ENCODE data around the gene MSH3.

Gene MSH3

DNA sequence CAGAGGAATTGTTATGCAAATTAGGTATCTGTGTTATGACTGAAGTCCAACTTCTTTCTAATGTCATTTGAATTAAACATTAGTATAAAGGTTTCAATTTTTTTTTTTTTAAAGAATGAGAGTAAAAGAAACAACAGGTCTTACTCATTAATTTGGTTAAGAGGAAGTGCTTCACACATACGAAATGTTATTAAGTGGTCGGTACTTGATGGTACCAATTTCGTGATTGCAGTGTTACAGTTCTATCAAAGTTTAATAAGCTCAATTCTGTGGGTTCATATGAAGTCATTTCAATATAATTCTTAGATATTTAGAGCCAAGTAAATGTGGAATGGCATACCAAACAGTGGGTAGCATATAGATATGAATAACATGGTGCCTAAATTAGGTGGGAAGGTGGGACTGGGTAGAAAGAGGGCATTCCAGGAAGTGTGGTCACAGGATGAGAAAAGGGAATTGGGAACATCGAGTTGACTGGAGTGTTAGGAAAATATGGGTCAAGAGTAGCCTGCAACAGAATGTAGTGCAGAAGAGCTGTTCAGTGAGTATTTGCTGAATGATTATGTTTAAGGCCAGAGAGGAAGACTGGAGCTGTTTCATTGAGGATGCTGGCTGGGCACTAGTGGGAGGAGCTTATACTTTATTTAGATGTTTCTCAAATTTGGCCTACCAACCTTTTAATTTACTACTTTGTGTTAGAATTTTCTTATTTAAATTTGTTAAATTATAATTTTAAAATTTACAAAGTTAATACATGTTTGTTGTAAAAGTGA lies 34.4 kb downstream of the MSH3 start:
- in situ Hi-C loops (cut with MboI; ENCODE audit: low pct_unique_long_range_greater_than_20kb, low sequenced_read_pairs, unreplicated experiment), result loop anchor here (25.0 kb wide), 1 partner anchor 498 kb away; no protein-coding TSS in a partner anchor
- no peak for DNase-seq (ENCODE audit: low spot score)
- TF ChIP-seq, protein P1, sequence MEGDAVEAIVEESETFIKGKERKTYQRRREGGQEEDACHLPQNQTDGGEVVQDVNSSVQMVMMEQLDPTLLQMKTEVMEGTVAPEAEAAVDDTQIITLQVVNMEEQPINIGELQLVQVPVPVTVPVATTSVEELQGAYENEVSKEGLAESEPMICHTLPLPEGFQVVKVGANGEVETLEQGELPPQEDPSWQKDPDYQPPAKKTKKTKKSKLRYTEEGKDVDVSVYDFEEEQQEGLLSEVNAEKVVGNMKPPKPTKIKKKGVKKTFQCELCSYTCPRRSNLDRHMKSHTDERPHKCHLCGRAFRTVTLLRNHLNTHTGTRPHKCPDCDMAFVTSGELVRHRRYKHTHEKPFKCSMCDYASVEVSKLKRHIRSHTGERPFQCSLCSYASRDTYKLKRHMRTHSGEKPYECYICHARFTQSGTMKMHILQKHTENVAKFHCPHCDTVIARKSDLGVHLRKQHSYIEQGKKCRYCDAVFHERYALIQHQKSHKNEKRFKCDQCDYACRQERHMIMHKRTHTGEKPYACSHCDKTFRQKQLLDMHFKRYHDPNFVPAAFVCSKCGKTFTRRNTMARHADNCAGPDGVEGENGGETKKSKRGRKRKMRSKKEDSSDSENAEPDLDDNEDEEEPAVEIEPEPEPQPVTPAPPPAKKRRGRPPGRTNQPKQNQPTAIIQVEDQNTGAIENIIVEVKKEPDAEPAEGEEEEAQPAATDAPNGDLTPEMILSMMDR (IDR thresholded peaks at IDR 0.05; ENCODE audit: extremely low read depth, insufficient read depth, missing control alignments), result no peak

DNA sequence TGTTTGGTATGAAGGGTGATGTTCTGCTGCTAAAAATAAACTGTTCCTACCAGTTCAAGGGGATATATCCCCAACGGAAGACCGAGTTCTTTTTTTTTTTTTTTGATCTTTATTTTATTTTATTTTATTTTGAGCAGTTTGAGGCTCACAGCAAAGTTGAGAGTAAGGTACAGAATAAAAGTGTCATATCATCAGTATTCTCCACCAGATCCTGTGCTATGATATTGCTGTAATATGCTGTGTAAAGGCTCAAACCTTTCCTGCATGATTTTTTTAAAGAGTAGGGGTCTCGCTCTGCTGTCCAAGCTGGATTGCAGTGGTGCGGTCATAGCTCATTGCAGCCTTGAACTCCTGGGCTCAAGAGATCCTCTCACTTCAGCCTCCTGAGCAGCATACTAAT lies 35.2 kb downstream of the MSH3 start:
- in situ Hi-C loops (cut with MboI; ENCODE audit: low pct_unique_long_range_greater_than_20kb, low sequenced_read_pairs, unreplicated experiment), result loop anchor here (25.0 kb wide), 1 partner anchor 498 kb away; no protein-coding TSS in a partner anchor
- TF ChIP-seq, protein P1 (IDR thresholded peaks at IDR 0.05; ENCODE audit: extremely low read depth, insufficient read depth, missing control alignments), result no peak
- no peak for DNase-seq (ENCODE audit: low spot score)

DNA sequence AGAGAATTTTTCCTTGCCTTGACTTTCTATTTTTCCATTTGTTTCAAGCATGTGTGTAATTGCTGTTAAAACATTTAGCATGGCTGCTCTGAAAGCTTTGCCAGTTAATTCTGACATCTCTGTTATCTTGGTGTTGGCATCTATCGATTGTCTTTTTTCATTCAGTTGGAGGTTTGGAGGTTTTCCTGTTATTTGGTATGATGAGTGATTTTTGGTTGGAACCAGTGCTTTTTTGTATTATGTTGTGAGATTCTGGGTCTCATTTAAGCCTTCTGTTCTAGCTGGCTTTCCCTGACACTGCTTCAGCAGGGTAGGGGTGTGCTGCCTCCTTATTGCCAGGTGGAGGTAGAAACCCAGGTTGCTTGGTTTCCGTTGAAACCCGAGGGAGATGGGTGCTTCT lies 41.2 kb downstream of the MSH3 start:
- DNase-seq (ENCODE audit: low spot score), result no peak
- TF ChIP-seq, protein P1 (IDR thresholded peaks at IDR 0.05; ENCODE audit: extremely low read depth, insufficient read depth, missing control alignments), result no peak
- in situ Hi-C loops (cut with MboI; ENCODE audit: low pct_unique_long_range_greater_than_20kb, low sequenced_read_pairs, unreplicated experiment), result loop anchor here (25.0 kb wide), 1 partner anchor 492 kb away; no protein-coding TSS in a partner anchor

DNA sequence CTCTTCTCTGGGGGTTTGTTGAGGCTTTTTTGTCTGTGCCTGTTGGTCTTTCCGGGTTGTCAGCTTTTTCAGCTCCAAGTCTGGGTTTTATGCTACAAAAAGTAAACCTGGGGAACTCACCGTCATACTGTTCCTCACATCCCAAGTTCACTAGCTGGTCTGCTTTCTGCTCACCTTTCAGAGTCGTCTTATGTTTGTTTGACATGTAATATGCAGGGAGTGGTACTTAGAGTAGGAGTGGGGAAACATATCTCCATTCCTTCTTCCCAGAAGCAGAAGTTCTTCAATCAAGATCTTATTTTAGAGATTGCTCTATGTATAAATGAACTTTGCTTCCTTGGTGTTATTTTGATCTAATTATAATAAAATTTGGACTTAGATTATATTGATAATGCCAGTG lies 42.0 kb downstream of the MSH3 start:
- in situ Hi-C loops (cut with MboI; ENCODE audit: low pct_unique_long_range_greater_than_20kb, low sequenced_read_pairs, unreplicated experiment), result loop anchor here (25.0 kb wide), 1 partner anchor 491 kb away; no protein-coding TSS in a partner anchor
- DNase-seq (ENCODE audit: low spot score), result no peak
- TF ChIP-seq, protein P1 (IDR thresholded peaks at IDR 0.05; ENCODE audit: extremely low read depth, insufficient read depth, missing control alignments), result no peak

DNA sequence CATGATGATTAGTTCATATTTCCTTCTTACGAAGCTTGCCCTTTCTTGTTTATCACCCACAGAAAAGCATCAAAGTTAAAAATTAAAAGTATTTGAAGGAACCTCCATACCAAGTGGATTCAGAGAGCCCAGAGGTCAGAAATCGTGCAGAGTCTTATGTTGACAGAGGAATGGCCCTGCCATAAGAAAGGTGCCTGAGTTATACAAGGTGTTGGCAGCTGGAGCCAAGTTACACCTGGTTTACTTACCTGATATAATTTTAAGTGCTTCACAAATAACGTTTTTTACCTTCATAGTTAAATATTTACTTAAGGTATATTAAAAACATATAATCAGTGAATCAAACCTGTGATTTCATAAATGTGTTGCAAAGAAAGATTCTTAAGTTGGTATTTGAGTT lies 42.6 kb downstream of the MSH3 start:
- in situ Hi-C loops (cut with MboI; ENCODE audit: low pct_unique_long_range_greater_than_20kb, low sequenced_read_pairs, unreplicated experiment), result loop anchor here (25.0 kb wide), 1 partner anchor 490 kb away; no protein-coding TSS in a partner anchor
- DNase-seq (ENCODE audit: low spot score), result no peak
- TF ChIP-seq, protein P1 (IDR thresholded peaks at IDR 0.05; ENCODE audit: extremely low read depth, insufficient read depth, missing control alignments), result no peak

DNA sequence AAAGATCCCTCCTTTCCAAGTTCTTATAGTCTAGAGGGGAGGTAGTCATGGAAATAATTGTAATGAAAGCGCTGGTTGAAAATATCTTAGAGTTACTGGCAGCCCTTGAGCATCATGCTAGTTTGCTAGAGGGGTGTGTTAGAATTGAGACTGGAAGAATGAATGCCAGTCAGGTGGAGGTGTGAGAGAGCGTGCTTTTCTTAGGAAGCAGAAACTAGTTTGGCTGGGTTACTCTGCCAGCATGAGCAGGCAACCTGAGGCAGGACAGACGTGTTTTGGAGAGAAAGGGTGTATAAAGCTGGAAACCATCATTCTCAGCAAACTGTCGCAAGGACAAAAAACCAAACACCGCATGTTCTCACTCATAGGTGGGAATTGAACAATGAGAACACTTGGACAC lies 43.9 kb downstream of the MSH3 start:
- DNase-seq (ENCODE audit: low spot score), result no peak
- in situ Hi-C loops (cut with MboI; ENCODE audit: low pct_unique_long_range_greater_than_20kb, low sequenced_read_pairs, unreplicated experiment), result loop anchor here (25.0 kb wide), 1 partner anchor 489 kb away; no protein-coding TSS in a partner anchor
- TF ChIP-seq, protein P1 (IDR thresholded peaks at IDR 0.05; ENCODE audit: extremely low read depth, insufficient read depth, missing control alignments), result no peak
